Left lobe of liver (tissue), 2 donors: Measurements from ENCODE around the gene ROPN1. TPM values are rescaled to one million over a fixed set of nuclear protein-coding genes. Genes with fewer than 3 reads are reported as not detected.

Source experiments
- ATAC-seq: fragments of 200-7000 bp; cut with Tn5 transposase; one replicate; pipeline ENCODE4 v1.9.1; 2020; ENCODE audit warnings: mild to moderate bottlenecking, moderate library complexity
- DNase-seq: peaks from one replicate; pipeline ENCODE4 v3.0.0-alpha.2; 2020; ENCODE audit warnings: low spot score
- total RNA-seq: library from RNA; stranded (reverse); gene quantifications from one replicate; pipeline ENCODE4 v1.2.1, GENCODE V29; 2021
- donor health status: DM: no; HTN: no; CAD: no; lungs with moderate emphysema.
- donor health status: DM: no; HTN: yes; CAD: no.

The ROPN1 gene
- total RNA-seq, 1 donor from 2014 or later: not detected

GRCh38 chr3:123951522-123952447 lies 40.1 kb downstream of the ROPN1 start:
- ATAC-seq: no peak
- DNase-seq: no peak

- ATAC-seq (no peak), DNase-seq (no peak)
Measured at GRCh38 chr3:123949641-123950040, 42.3 kb downstream of the ROPN1 start.

- DNase-seq: no peak
- ATAC-seq: no peak
Measured at GRCh38 chr3:123948449-123948848, 43.5 kb downstream of the ROPN1 start.

- DNase-seq: no peak
- no peak for ATAC-seq
Measured at GRCh38 chr3:123947482-123947881, 44.4 kb downstream of the ROPN1 start.

GRCh38 chr3:123941542-123941941 lies 50.4 kb downstream of the ROPN1 start:
- ATAC-seq: peak; percentile 72
- DNase-seq: no peak

GRCh38 chr3:123941121-123941520 lies 50.8 kb downstream of the ROPN1 start:
- DNase-seq (no peak), ATAC-seq (no peak)

- ATAC-seq: peak; percentile 66
- DNase-seq: no peak
Measured at GRCh38 chr3:123939706-123940105, 52.2 kb downstream of the ROPN1 start.

- DNase-seq (no peak), ATAC-seq (no peak)
Measured at GRCh38 chr3:123936400-123936799, 55.5 kb downstream of the ROPN1 start.

- no peak for DNase-seq
- ATAC-seq: no peak
Measured at GRCh38 chr3:123935830-123936229, 56.1 kb downstream of the ROPN1 start.

- ATAC-seq: peak; percentile 78
- no peak for DNase-seq
Measured at GRCh38 chr3:123934250-123934649, 57.7 kb downstream of the ROPN1 start.

- ATAC-seq (no peak), DNase-seq (no peak)
Measured at GRCh38 chr3:123930445-123930844, 61.5 kb downstream of the ROPN1 start.

- ATAC-seq (no peak), DNase-seq (no peak)
Measured at GRCh38 chr3:123929325-123929724, 62.6 kb downstream of the ROPN1 start.

GRCh38 chr3:123926396-123926795 lies 65.5 kb downstream of the ROPN1 start:
- no peak for ATAC-seq

GRCh38 chr3:123920868-123921267 lies 71.1 kb downstream of the ROPN1 start:
- no peak for DNase-seq
- no peak for ATAC-seq

More at GRCh38 chr3:123926396-123926795, 65.5 kb downstream of the ROPN1 start:
- no peak for DNase-seq

GRCh38 chr3:123920383-123920782 lies 71.5 kb downstream of the ROPN1 start:
- DNase-seq: no peak

GRCh38 chr3:123919353-123919752 lies 72.6 kb downstream of the ROPN1 start:
- ATAC-seq: peak; percentile 97
- DNase-seq: peak; percentile 88

More at GRCh38 chr3:123920383-123920782, 71.5 kb downstream of the ROPN1 start:
- ATAC-seq: no peak

Other genes with a start within 250 kb of the ROPN1 start
- gene MYLK, start 107.8 kb downstream of the ROPN1 start, total RNA-seq: 144 TPM
- gene CCDC14, start 30.9 kb downstream of the ROPN1 start, total RNA-seq: 11.0 TPM
- 14.0 TPM for gene KALRN, start 41.2 kb upstream of the ROPN1 start, total RNA-seq